CD4-positive, alpha-beta T cell (primary cell): ENCODE measurements around the gene ARL16. TPM values are rescaled to one million over a fixed set of nuclear protein-coding genes. Genes with fewer than 3 reads are reported as not detected.

ENCODE experiments used
- ATAC-seq: fragments of 200-7000 bp; cut with Tn5 transposase; one replicate; pipeline ENCODE4 v1.10.0; 2022; ENCODE audit warnings: mild to moderate bottlenecking; ENCODE audit not compliant: poor library complexity
- CTCF ChIA-PET: fragments of 350-600 bp; sonication (Branson Sonifier 250); formaldehyde crosslinking; loops from one replicate; lab custom pipeline; 2021; ENCODE audit warnings: antibody characterized with exemption, inconsistent platforms; lab: Charles Lee
- POLR2A ChIA-PET: fragments of 350-600 bp; sonication (Branson Sonifier 250); formaldehyde crosslinking; loops from one replicate; lab custom pipeline; 2021; ENCODE audit warnings: antibody characterized with exemption, inconsistent platforms; lab: Charles Lee
- DNase-seq, 14 experiments: peaks; one replicate each; pipeline ENCODE4 v3.0.0-alpha.2; 2013 to 2020; ENCODE audit warnings: mixed read lengths in 2 of 14
- H3K27ac ChIP-seq, 2 donors: one replicate each; pipeline versions ENCODE4 v1.5.1 to v1.7.0; 2013; ENCODE audit warnings: low read length in 2 of 2, low read depth in 1 of 2, mild to moderate bottlenecking in 1 of 2
- H3K27me3 ChIP-seq, 2 experiments: 1 replicate in 1 of 2; 2 replicates in 1 of 2; pipeline versions ENCODE4 v1.6.1 to v1.7.0; 2013; ENCODE audit warnings: low read length in 2 of 2, control low read depth in 1 of 2, mild to moderate bottlenecking in 1 of 2, moderate library complexity in 1 of 2; ENCODE audit not compliant: insufficient read depth in 2 of 2, control insufficient read depth in 1 of 2
- H3K36me3 ChIP-seq: one replicate; pipeline ENCODE4 v1.6.1; 2013; ENCODE audit warnings: low read length, control low read depth; ENCODE audit not compliant: insufficient read depth
- H3K4me1 ChIP-seq: one replicate; pipeline ENCODE4 v1.6.1; 2013; ENCODE audit warnings: low read length, control low read depth; ENCODE audit not compliant: insufficient read depth
- H3K4me3 ChIP-seq: one replicate; pipeline ENCODE4 v1.5.1; 2013; ENCODE audit warnings: mild to moderate bottlenecking, low read length, moderate library complexity
- H3K9me3 ChIP-seq, 2 experiments: 1 replicate in 1 of 2; 2 replicates in 1 of 2; pipeline versions ENCODE4 v1.6.1 to v1.7.0; 2013; ENCODE audit warnings: low read length in 2 of 2, mild to moderate bottlenecking in 2 of 2, control low read depth in 1 of 2, moderate library complexity in 1 of 2; ENCODE audit not compliant: control insufficient read depth in 1 of 2, insufficient read depth in 1 of 2
- H3K27ac Mint-ChIP-seq: one replicate; pipeline ENCODE4 v1.8.0; 2020; ENCODE audit warnings: mixed read lengths
- H3K27me3 Mint-ChIP-seq: one replicate; pipeline ENCODE4 v1.8.0; 2021; ENCODE audit warnings: mixed read lengths
- H3K36me3 Mint-ChIP-seq: one replicate; pipeline ENCODE4 v1.8.0; 2021; ENCODE audit warnings: low read depth, mixed read lengths
- H3K4me1 Mint-ChIP-seq: one replicate; pipeline ENCODE4 v1.8.0; 2021; ENCODE audit warnings: low read depth, mixed read lengths
- H3K4me3 Mint-ChIP-seq: one replicate; pipeline ENCODE4 v1.8.0; 2020; ENCODE audit warnings: mild to moderate bottlenecking, mixed read lengths
- H3K9me3 Mint-ChIP-seq: one replicate; pipeline ENCODE4 v1.8.0; 2020; ENCODE audit warnings: mixed read lengths
- CTCF ChIP-seq: fragments of 200-600 bp; IDR thresholded peaks from one replicate; pipeline ENCODE4 v1.8.0; 2022; ENCODE audit warnings: antibody characterized with exemption, mild to moderate bottlenecking
- intact Hi-C, 2 experiments: fragments of 100-400 bp; cut with DNase I in 1 of 2; cut with micrococcal nuclease in 1 of 2; formaldehyde crosslinking; loops; one replicate each; pipeline versions ENCODE4 v1.15.1 to v1.9.0; 2023 to 2025; cut with DNase I, micrococcal nuclease
- total RNA-seq, 174 experiments: library from RNA in 2 of 174; stranded (reverse) in 2 of 174; gene quantifications; one replicate each; pipeline ENCODE4 v1.2.3 and lab custom pipeline; 2021 to 2026

Gene ARL16
- total RNA-seq, 2 experiments from 2014 or later = 35.7 to 38.5 TPM

GRCh38 chr17:81717049-81717765 lies 33.6 kb upstream of the ARL16 start:
- no peaks in the 10 kb centered on the region for H3K9me3 ChIP-seq
- H3K36me3 ChIP-seq = no peaks in the 10 kb centered on the region
- H3K9me3 Mint-ChIP-seq = no peaks in the 10 kb centered on the region
- POLR2A ChIA-PET = no interaction called here
- intact Hi-C loops = no loop called here
- no peaks in the 10 kb centered on the region for H3K27me3 ChIP-seq
- H3K4me3 Mint-ChIP-seq = no peak overlapping the region
- DNase-seq (peak in 1 of 14 experiments; percentile 32), ATAC-seq (no peak)
- H3K27me3 Mint-ChIP-seq = no peaks in the 10 kb centered on the region
- H3K4me3 ChIP-seq = no peak overlapping the region
- TF ChIP-seq CTCF = no peak
- peaks cover 7% of the 10 kb centered on the region for H3K4me1 Mint-ChIP-seq
- H3K27ac Mint-ChIP-seq = no peak overlapping the region
- H3K27ac ChIP-seq = no peak overlapping the region
- no peaks in the 10 kb centered on the region for H3K36me3 Mint-ChIP-seq
- CTCF ChIA-PET = no interaction called here
- peaks cover 12% of the 10 kb centered on the region for H3K4me1 ChIP-seq

- ChIA-PET POLR2A (no interaction called here), CTCF (no interaction called here)
- H3K4me3 Mint-ChIP-seq = no peak overlapping the region
Observed at GRCh38 chr17:81716674-81716996, 33.0 kb upstream of the ARL16 start.

GRCh38 chr17:81715872-81716673 lies 32.5 kb upstream of the ARL16 start:
- POLR2A ChIA-PET = no interaction called here
- TF ChIP-seq CTCF = no peak
- DNase-seq = peak in 2 of 14 experiments; percentile 29 to 35
- Histone ChIP-seq H3K9me3 (no peaks in the 10 kb centered on the region), H3K27me3 (no peaks in the 10 kb centered on the region), H3K36me3 (no peaks in the 10 kb centered on the region), H3K27ac (no peak overlapping the region), H3K4me3 (no peak overlapping the region), H3K4me1 (peaks cover 19% of the 10 kb centered on the region)
- H3K9me3 Mint-ChIP-seq = no peaks in the 10 kb centered on the region
- H3K36me3 Mint-ChIP-seq = no peaks in the 10 kb centered on the region
- no peak for ATAC-seq
- peaks cover 10% of the 10 kb centered on the region for H3K4me1 Mint-ChIP-seq
- no peaks in the 10 kb centered on the region for H3K27me3 Mint-ChIP-seq
- no peak overlapping the region for H3K4me3 Mint-ChIP-seq
- CTCF ChIA-PET = no interaction called here
- intact Hi-C loops = no loop called here
- no peak overlapping the region for H3K27ac Mint-ChIP-seq

More at GRCh38 chr17:81716674-81716996, 33.0 kb upstream of the ARL16 start:
- intact Hi-C loops = no loop called here
- peak in 1 of 14 experiments; percentile 25 for DNase-seq
- Histone ChIP-seq H3K36me3 (no peaks in the 10 kb centered on the region), H3K4me1 (peaks cover 13% of the 10 kb centered on the region), H3K4me3 (no peak overlapping the region), H3K9me3 (no peaks in the 10 kb centered on the region), H3K27me3 (no peaks in the 10 kb centered on the region), H3K27ac (no peak overlapping the region)
- peaks cover 7% of the 10 kb centered on the region for H3K4me1 Mint-ChIP-seq
- H3K36me3 Mint-ChIP-seq = no peaks in the 10 kb centered on the region
- H3K27ac Mint-ChIP-seq = no peak overlapping the region
- no peaks in the 10 kb centered on the region for H3K9me3 Mint-ChIP-seq
- TF ChIP-seq CTCF = no peak
- no peak for ATAC-seq
- H3K27me3 Mint-ChIP-seq = no peaks in the 10 kb centered on the region
